HG03575 (cell line): ENCODE results near the gene AHSP.
"Not testable (repeated sequence)": the region's sequence is repeated elsewhere in the genome, so short reads cannot be mapped to it uniquely, and the experiment has no call there.

Source experiments
- ATAC-seq: cut with Tn5 transposase; IDR thresholded peaks from one replicate; pipeline ENCODE4 v1.9.1; 2021; ENCODE audit not compliant: unreplicated experiment, insufficient number of reproducible peaks, low FRiP score; ENCODE audit errors: extremely low read depth

Gene AHSP

GRCh38 chr16:31498493-31498892, 29.2 kb upstream of the AHSP start:
- ATAC-seq: no peak

GRCh38 chr16:31499928-31500327, 27.8 kb upstream of the AHSP start:
- ATAC-seq: no peak

GRCh38 chr16:31501226-31501965, 26.3 kb upstream of the AHSP start:
- ATAC-seq: no peak

- ATAC-seq: no peak
Observed at GRCh38 chr16:31501966-31502348, 25.7 kb upstream of the AHSP start.

- no peak for ATAC-seq
Observed at GRCh38 chr16:31502981-31503380, 24.7 kb upstream of the AHSP start.

- ATAC-seq: not testable (repeated sequence)
Observed at GRCh38 chr16:31503555-31503954, 24.1 kb upstream of the AHSP start.

- ATAC-seq: no peak
Observed at GRCh38 chr16:31504159-31504558, 23.5 kb upstream of the AHSP start.

- ATAC-seq: peak; percentile 58
Observed at GRCh38 chr16:31505483-31505882, 22.2 kb upstream of the AHSP start.

GRCh38 chr16:31507617-31507928, 20.1 kb upstream of the AHSP start:
- ATAC-seq: no peak

GRCh38 chr16:31507929-31508705, 19.6 kb upstream of the AHSP start, which contains the start of gene RUSF1:
TSS of gene RUSF1 (minus strand) at chr16:31508391. CDS start at chr16:31508373, 18 bp downstream.
- ATAC-seq: no peak

- ATAC-seq: no peak
Observed at GRCh38 chr16:31508706-31509195, 18.9 kb upstream of the AHSP start.

GRCh38 chr16:31513126-31513525, 14.6 kb upstream of the AHSP start:
- ATAC-seq: no peak

GRCh38 chr16:31513884-31514283, 13.8 kb upstream of the AHSP start:
- no peak for ATAC-seq

- no peak for ATAC-seq
Observed at GRCh38 chr16:31517800-31518402, 9.8 kb upstream of the AHSP start.

GRCh38 chr16:31519759-31520431, 7.8 kb upstream of the AHSP start:
- ATAC-seq: no peak

- ATAC-seq: no peak
Observed at GRCh38 chr16:31521368-31521767, 6.3 kb upstream of the AHSP start.

- no peak for ATAC-seq
Observed at GRCh38 chr16:31522071-31522470, 5.6 kb upstream of the AHSP start.

GRCh38 chr16:31523768-31524167, 3.9 kb upstream of the AHSP start:
- ATAC-seq: not testable (repeated sequence)

- no peak for ATAC-seq
Observed at GRCh38 chr16:31525113-31525512, 2.6 kb upstream of the AHSP start.
